Right lobe of liver (tissue), 6 donors: Measurements from ENCODE around the gene TSPAN1. TPM values are rescaled to one million over a fixed set of nuclear protein-coding genes. Genes with fewer than 3 reads are reported as not detected.
A peak's percentile ranks its signal among the peaks of the same experiment; 100 is the strongest.

Source experiments
- ATAC-seq, 4 donors: fragments of 200-7000 bp; cut with Tn5 transposase; one replicate each; pipeline ENCODE4 v1.9.1; 2020; ENCODE audit warnings: mild to moderate bottlenecking in 4 of 4, moderate library complexity in 4 of 4
- DNase-seq, 3 donors: peaks; one replicate each; pipeline ENCODE4 v3.0.0-alpha.2; 2020
- H3K27ac ChIP-seq, 3 donors: fragments of 200-600 bp; one replicate each; pipeline ENCODE4 v1.8.0; 2022
- H3K27me3 ChIP-seq, 2 donors: fragments of 200-600 bp; one replicate each; pipeline ENCODE4 v1.8.0; 2022
- H3K36me3 ChIP-seq, 4 donors: fragments of 200-600 bp; sonication (generic) in 1 of 4; one replicate each; pipeline versions ENCODE4 v1.5.1 to v1.8.0; 2017 to 2022; ENCODE audit warnings: control low read depth in 1 of 4
- H3K4me1 ChIP-seq, 4 donors: fragments of 200-600 bp; sonication (generic) in 1 of 4; one replicate each; pipeline versions ENCODE4 v1.5.1 to v1.8.0; 2017 to 2022; ENCODE audit warnings: control low read depth in 1 of 4
- H3K4me3 ChIP-seq, 3 donors: fragments of 200-600 bp; one replicate each; pipeline ENCODE4 v1.8.0; 2022
- H3K9me3 ChIP-seq, 4 donors: fragments of 200-600 bp; sonication (generic) in 1 of 4; one replicate each; pipeline versions ENCODE4 v1.5.1 to v1.8.0; 2017 to 2022; ENCODE audit warnings: control low read depth in 1 of 4
- CTCF ChIP-seq, 4 donors: fragments of 200-600 bp in 3 of 4; fragments of 450-650 bp in 1 of 4; IDR thresholded peaks; one replicate each; pipeline versions ENCODE4 v1.5.1 to v1.8.0; 2016 to 2022; ENCODE audit warnings: antibody characterized with exemption in 4 of 4, mild to moderate bottlenecking in 2 of 4
- POLR2A ChIP-seq: fragments of 450-650 bp; IDR thresholded peaks from one replicate; pipeline ENCODE4 v1.6.1; 2017; ENCODE audit warnings: antibody characterized with exemption, mild to moderate bottlenecking
- WGBS: methylation state at CpG from one replicate; pipeline ENCODE4 v1.1.6; 2018; ENCODE audit warnings: low coverage, low lambda C conversion rate; ENCODE audit not compliant: insufficient coverage; ENCODE audit errors: missing lambda C conversion rate; 5-methylcytosine and 5-hydroxymethylcytosine counted together
- intact Hi-C, 2 donors: fragments of 100-400 bp; cut with DNase I; formaldehyde crosslinking; loops; one replicate each; pipeline versions ENCODE4 v1.11.2 to v1.14.1; 2022
- total RNA-seq, 6 experiments: library from RNA; depleted of rRNA in 2 of 6; stranded (reverse); fragments of >200 nt in 2 of 6; fragmentation: NEBNext Ultra II Directional in 3 of 6; extraction: Animal tissue kit (Norgen Biotek cat#: 25700) in 3 of 6; gene quantifications; one replicate each; pipeline versions ENCODE4 v1.1.0 to v1.2.4, GENCODE V29; 2016 to 2023
- donor health status: DM: no; HTN: yes; CAD: no.
- donor health status: DM: no; HTN: no; CAD: no.
- donor health status: DM: no; HTN: no; CAD: no.
- donor health status: DM: no; HTN: yes; CAD: no.
- donor health status: DM: no; HTN: yes; CAD: no.

Gene TSPAN1
- total RNA-seq, 6 experiments from 2014 or later = 2.6 to 6.3 (median 3.6) TPM

GRCh38 chr1:46171871-46172270, 3.0 kb upstream of the TSPAN1 start:
- ATAC-seq (no peak), DNase-seq (no peak)
- H3K27ac ChIP-seq = no peak overlapping the region
- intact Hi-C loops = loop anchor here in 1 of 2 donors (5.0 kb wide), 1 partner anchor 140 kb away; no protein-coding TSS in a partner anchor
- no peaks in the 10 kb centered on the region for H3K36me3 ChIP-seq
- H3K4me3 ChIP-seq = no peak overlapping the region
- no peaks in the 10 kb centered on the region for H3K27me3 ChIP-seq
- H3K9me3 ChIP-seq = no peaks in the 10 kb centered on the region
- TF ChIP-seq CTCF (IDR thresholded peaks at IDR 0.05) = no peak
- no peak for TF ChIP-seq POLR2A
- no CpG with 5 or more reads among the region's 6 CpGs for WGBS
- no peaks in the 10 kb centered on the region for H3K4me1 ChIP-seq

- Histone ChIP-seq H3K4me1 (no peaks in the 10 kb centered on the region), H3K27ac (no peak overlapping the region)
Measured at GRCh38 chr1:46172321-46172720, 2.6 kb upstream of the TSPAN1 start.

GRCh38 chr1:46173361-46173856, 1.5 kb upstream of the TSPAN1 start:
- intact Hi-C loops = loop anchor here in 1 of 2 donors (5.0 kb wide), 1 partner anchor 141 kb away; no protein-coding TSS in a partner anchor
- 44% methylated on average over 3 of the region's 4 CpGs for WGBS
- no peak for DNase-seq

More at GRCh38 chr1:46172321-46172720, 2.6 kb upstream of the TSPAN1 start:
- Histone ChIP-seq H3K9me3 (no peaks in the 10 kb centered on the region), H3K4me3 (no peak overlapping the region), H3K27me3 (no peaks in the 10 kb centered on the region), H3K36me3 (no peaks in the 10 kb centered on the region)
- WGBS = 83% methylated on average over 3 of the region's 4 CpGs
- ATAC-seq (no peak), DNase-seq (no peak)
- TF ChIP-seq CTCF (IDR thresholded peaks at IDR 0.05) (no peak), POLR2A (no peak)
- intact Hi-C loops = loop anchor here in 1 of 2 donors (5.0 kb wide), 1 partner anchor 140 kb away; no protein-coding TSS in a partner anchor

GRCh38 chr1:46175243-46175642, 356 bp downstream of the TSPAN1 start:
- H3K4me1 ChIP-seq = no peaks in the 10 kb centered on the region
- H3K4me3 ChIP-seq = no peak overlapping the region
- DNase-seq (no peak), ATAC-seq (no peak)
- 72% methylated on average over 3 of the region's 3 CpGs for WGBS
- H3K27ac ChIP-seq = no peak overlapping the region
- TF ChIP-seq POLR2A (no peak), CTCF (IDR thresholded peaks at IDR 0.05) (no peak)
- H3K9me3 ChIP-seq = no peaks in the 10 kb centered on the region
- no peaks in the 10 kb centered on the region for H3K27me3 ChIP-seq
- no peaks in the 10 kb centered on the region for H3K36me3 ChIP-seq
- intact Hi-C loops = no loop called here

More at GRCh38 chr1:46173361-46173856, 1.5 kb upstream of the TSPAN1 start:
- Histone ChIP-seq H3K36me3 (no peaks in the 10 kb centered on the region), H3K4me3 (no peak overlapping the region), H3K27me3 (no peaks in the 10 kb centered on the region), H3K4me1 (no peaks in the 10 kb centered on the region), H3K9me3 (no peaks in the 10 kb centered on the region), H3K27ac (no peak overlapping the region)
- ATAC-seq = peak in 1 of 4 donors; percentile 30
- TF ChIP-seq POLR2A (no peak), CTCF (IDR thresholded peaks at IDR 0.05) (no peak)
